Measurements from ENCODE around the gene PSMD3.

The PSMD3 gene

GRCh38 chr17:39962642-39963220 lies 17.9 kb upstream of the PSMD3 start, which contains the start of gene GSDMA:
GSDMA (plus strand) TSS chr17:39963004; CDS start chr17:39965688, 2,684 bp downstream.
- Histone ChIP-seq H3K27me3 (ENCODE audit: control insufficient read depth in 1 of 2, insufficient read depth in 2 of 2, low read length in 2 of 2) (peaks cover 0 to 5% of the 10 kb centered on the region in 2 donors), H3K9me3 (ENCODE audit: low read length) (no peaks in the 10 kb centered on the region), H3K36me3 (ENCODE audit: insufficient read depth, low read length) (no peaks in the 10 kb centered on the region), H3K4me3 (ENCODE audit: low read depth in 1 of 2, low read length in 2 of 2) (no peak within 1 kb of the TSS), H3K27ac (ENCODE audit: low read depth, low read length) (no peak within 1 kb of the TSS), H3K4me1 (ENCODE audit: insufficient read depth, low read length) (peaks cover 4% of the 10 kb centered on the region), H3K9ac (ENCODE audit: low read length) (no peak within 1 kb of the TSS)

GRCh38 chr17:39963829-39964228 lies 16.8 kb upstream of the PSMD3 start:
- no peak overlapping the region for H3K4me3 ChIP-seq (ENCODE audit: low read depth in 1 of 2, low read length in 2 of 2)
- H3K36me3 ChIP-seq (ENCODE audit: insufficient read depth, low read length) = no peaks in the 10 kb centered on the region

GRCh38 chr17:39965017-39965699 lies 15.4 kb upstream of the PSMD3 start:
- no peaks in the 10 kb centered on the region for H3K9me3 ChIP-seq (ENCODE audit: low read length)
- peaks cover 4% of the 10 kb centered on the region for H3K4me1 ChIP-seq (ENCODE audit: insufficient read depth, low read length)
- H3K27ac ChIP-seq (ENCODE audit: low read depth, low read length) = no peak overlapping the region
- no peak overlapping the region for H3K4me3 ChIP-seq (ENCODE audit: low read depth in 1 of 2, low read length in 2 of 2)
- no peaks in the 10 kb centered on the region for H3K36me3 ChIP-seq (ENCODE audit: insufficient read depth, low read length)
- no peak overlapping the region for H3K9ac ChIP-seq (ENCODE audit: low read length)
- peaks cover 0 to 5% of the 10 kb centered on the region in 2 donors for H3K27me3 ChIP-seq (ENCODE audit: control insufficient read depth in 1 of 2, insufficient read depth in 2 of 2, low read length in 2 of 2)

More at GRCh38 chr17:39963829-39964228, 16.8 kb upstream of the PSMD3 start:
- Histone ChIP-seq H3K27ac (ENCODE audit: low read depth, low read length) (no peak overlapping the region), H3K4me1 (ENCODE audit: insufficient read depth, low read length) (peaks cover 4% of the 10 kb centered on the region), H3K9ac (ENCODE audit: low read length) (no peak overlapping the region), H3K9me3 (ENCODE audit: low read length) (no peaks in the 10 kb centered on the region), H3K27me3 (ENCODE audit: control insufficient read depth in 1 of 2, insufficient read depth in 2 of 2, low read length in 2 of 2) (peaks cover 0 to 5% of the 10 kb centered on the region in 2 donors)

GRCh38 chr17:39966771-39967170 lies 13.8 kb upstream of the PSMD3 start:
- Histone ChIP-seq H3K27me3 (ENCODE audit: control insufficient read depth in 1 of 2, insufficient read depth in 2 of 2, low read length in 2 of 2) (peaks cover 0 to 5% of the 10 kb centered on the region in 2 donors), H3K4me3 (ENCODE audit: low read depth in 1 of 2, low read length in 2 of 2) (no peak overlapping the region), H3K9me3 (ENCODE audit: low read length) (no peaks in the 10 kb centered on the region), H3K4me1 (ENCODE audit: insufficient read depth, low read length) (peaks cover 4% of the 10 kb centered on the region), H3K36me3 (ENCODE audit: insufficient read depth, low read length) (no peaks in the 10 kb centered on the region), H3K27ac (ENCODE audit: low read depth, low read length) (no peak overlapping the region), H3K9ac (ENCODE audit: low read length) (no peak overlapping the region)

GRCh38 chr17:39968761-39969160 lies 11.8 kb upstream of the PSMD3 start:
- H3K36me3 ChIP-seq (ENCODE audit: insufficient read depth, low read length) = no peaks in the 10 kb centered on the region
- H3K9me3 ChIP-seq (ENCODE audit: low read length) = no peaks in the 10 kb centered on the region
- no peak overlapping the region for H3K4me3 ChIP-seq (ENCODE audit: low read depth in 1 of 2, low read length in 2 of 2)
- H3K4me1 ChIP-seq (ENCODE audit: insufficient read depth, low read length) = peaks cover 4% of the 10 kb centered on the region
- no peaks in the 10 kb centered on the region for H3K27me3 ChIP-seq (ENCODE audit: control insufficient read depth in 1 of 2, insufficient read depth in 2 of 2, low read length in 2 of 2)
- H3K9ac ChIP-seq (ENCODE audit: low read length) = no peak overlapping the region
- no peak overlapping the region for H3K27ac ChIP-seq (ENCODE audit: low read depth, low read length)

- H3K27ac ChIP-seq (ENCODE audit: low read depth, low read length) = no peak overlapping the region
- no peaks in the 10 kb centered on the region for H3K36me3 ChIP-seq (ENCODE audit: insufficient read depth, low read length)
- H3K27me3 ChIP-seq (ENCODE audit: control insufficient read depth in 1 of 2, insufficient read depth in 2 of 2, low read length in 2 of 2) = no peaks in the 10 kb centered on the region
- peaks cover 4% of the 10 kb centered on the region for H3K4me1 ChIP-seq (ENCODE audit: insufficient read depth, low read length)
- H3K9me3 ChIP-seq (ENCODE audit: low read length) = no peaks in the 10 kb centered on the region
- H3K4me3 ChIP-seq (ENCODE audit: low read depth in 1 of 2, low read length in 2 of 2) = no peak overlapping the region
- H3K9ac ChIP-seq (ENCODE audit: low read length) = no peak overlapping the region
These were observed 11.2 kb upstream of the PSMD3 start for GRCh38 chr17:39969375-39969774.

GRCh38 chr17:39970157-39970692 lies 10.4 kb upstream of the PSMD3 start:
- H3K9ac ChIP-seq (ENCODE audit: low read length) = no peak overlapping the region
- no peak overlapping the region for H3K27ac ChIP-seq (ENCODE audit: low read depth, low read length)
- no peak overlapping the region for H3K4me3 ChIP-seq (ENCODE audit: low read depth in 1 of 2, low read length in 2 of 2)
- H3K9me3 ChIP-seq (ENCODE audit: low read length) = no peaks in the 10 kb centered on the region
- H3K36me3 ChIP-seq (ENCODE audit: insufficient read depth, low read length) = no peaks in the 10 kb centered on the region
- no peaks in the 10 kb centered on the region for H3K27me3 ChIP-seq (ENCODE audit: control insufficient read depth in 1 of 2, insufficient read depth in 2 of 2, low read length in 2 of 2)
- peaks cover 4% of the 10 kb centered on the region for H3K4me1 ChIP-seq (ENCODE audit: insufficient read depth, low read length)

- Histone ChIP-seq H3K36me3 (ENCODE audit: insufficient read depth, low read length) (no peaks in the 10 kb centered on the region), H3K4me1 (ENCODE audit: insufficient read depth, low read length) (no peaks in the 10 kb centered on the region), H3K4me3 (ENCODE audit: low read depth in 1 of 2, low read length in 2 of 2) (no peak overlapping the region), H3K9ac (ENCODE audit: low read length) (no peak overlapping the region), H3K27me3 (ENCODE audit: control insufficient read depth in 1 of 2, insufficient read depth in 2 of 2, low read length in 2 of 2) (no peaks in the 10 kb centered on the region), H3K27ac (ENCODE audit: low read depth, low read length) (no peak overlapping the region), H3K9me3 (ENCODE audit: low read length) (no peaks in the 10 kb centered on the region)
These were observed 9.5 kb upstream of the PSMD3 start for GRCh38 chr17:39971076-39971603.

- Histone ChIP-seq H3K9ac (ENCODE audit: low read length) (no peak overlapping the region), H3K4me3 (ENCODE audit: low read depth in 1 of 2, low read length in 2 of 2) (no peak overlapping the region), H3K9me3 (ENCODE audit: low read length) (no peaks in the 10 kb centered on the region), H3K27me3 (ENCODE audit: control insufficient read depth in 1 of 2, insufficient read depth in 2 of 2, low read length in 2 of 2) (no peaks in the 10 kb centered on the region), H3K4me1 (ENCODE audit: insufficient read depth, low read length) (no peaks in the 10 kb centered on the region), H3K27ac (ENCODE audit: low read depth, low read length) (no peak overlapping the region), H3K36me3 (ENCODE audit: insufficient read depth, low read length) (no peaks in the 10 kb centered on the region)
These were observed 8.3 kb upstream of the PSMD3 start for GRCh38 chr17:39972271-39972670.

GRCh38 chr17:39973496-39973895 lies 7.1 kb upstream of the PSMD3 start:
- no peak overlapping the region for H3K4me3 ChIP-seq (ENCODE audit: low read depth in 1 of 2, low read length in 2 of 2)
- no peaks in the 10 kb centered on the region for H3K27me3 ChIP-seq (ENCODE audit: control insufficient read depth in 1 of 2, insufficient read depth in 2 of 2, low read length in 2 of 2)
- H3K4me1 ChIP-seq (ENCODE audit: insufficient read depth, low read length) = no peaks in the 10 kb centered on the region
- no peaks in the 10 kb centered on the region for H3K36me3 ChIP-seq (ENCODE audit: insufficient read depth, low read length)
- no peak overlapping the region for H3K27ac ChIP-seq (ENCODE audit: low read depth, low read length)
- H3K9ac ChIP-seq (ENCODE audit: low read length) = no peak overlapping the region
- H3K9me3 ChIP-seq (ENCODE audit: low read length) = no peaks in the 10 kb centered on the region

- H3K4me1 ChIP-seq (ENCODE audit: insufficient read depth, low read length) = peaks cover 2% of the 10 kb centered on the region
- no peak overlapping the region for H3K27ac ChIP-seq (ENCODE audit: low read depth, low read length)
These were observed 6.2 kb upstream of the PSMD3 start for GRCh38 chr17:39974433-39974832.

More at GRCh38 chr17:39974433-39974832, 6.2 kb upstream of the PSMD3 start:
- H3K27me3 ChIP-seq (ENCODE audit: control insufficient read depth in 1 of 2, insufficient read depth in 2 of 2, low read length in 2 of 2) = no peaks in the 10 kb centered on the region
- H3K4me3 ChIP-seq (ENCODE audit: low read depth in 1 of 2, low read length in 2 of 2) = no peak overlapping the region
- H3K9ac ChIP-seq (ENCODE audit: low read length) = no peak overlapping the region
- no peaks in the 10 kb centered on the region for H3K9me3 ChIP-seq (ENCODE audit: low read length)
- H3K36me3 ChIP-seq (ENCODE audit: insufficient read depth, low read length) = no peaks in the 10 kb centered on the region

Data from muscle layer of colon (tissue), 2 donors.